Lower leg skin (tissue), 4 donors: ENCODE measurements around the gene SOD2. TPM values are rescaled to one million over a fixed set of nuclear protein-coding genes. Genes with fewer than 3 reads are reported as not detected.

Experiments
- DNase-seq, 2 donors: peaks; one replicate each; pipeline ENCODE4 v3.0.0-alpha.2; 2019; ENCODE audit warnings: low spot score in 2 of 2
- H3K4me3 ChIP-seq: fragments of 200-600 bp; sonication (generic); 2 replicates; pipeline ENCODE4 v1.5.1; 2017; ENCODE audit warnings: mild to moderate bottlenecking, low read depth; ENCODE audit not compliant: poor library complexity, severe bottlenecking
- POLR2A ChIP-seq, 2 donors: fragments of 450-650 bp; IDR thresholded peaks; one replicate each; pipeline ENCODE4 v1.6.1; 2016 to 2017; ENCODE audit warnings: antibody characterized with exemption in 2 of 2, mild to moderate bottlenecking in 1 of 2, moderate library complexity in 1 of 2
- WGBS, 2 donors: methylation state at CpG; one replicate each; pipeline ENCODE4 v1.1.5; 2018; 5-methylcytosine and 5-hydroxymethylcytosine counted together
- intact Hi-C: fragments of 100-400 bp; cut with DNase I; formaldehyde crosslinking; loops from one replicate; pipeline ENCODE4 v1.15.0; 2023; ENCODE audit warnings: low total_unique reads
- total RNA-seq, 4 donors: library from RNA; depleted of rRNA; stranded (reverse); fragments of >200 nt; gene quantifications; one replicate each; pipeline ENCODE4 v1.1.0, GENCODE V29; 2016
- TF ChIP-seq, protein P1 (sequence below), 3 donors: fragments of 450-650 bp; IDR thresholded peaks; one replicate each; pipeline ENCODE4 v1.5.1; 2016; ENCODE audit warnings: antibody characterized with exemption in 3 of 3, mild to moderate bottlenecking in 3 of 3, moderate library complexity in 2 of 3

SOD2 gene
- total RNA-seq, 4 donors from 2014 or later, result 117 to 280 (median 190) TPM

DNA sequence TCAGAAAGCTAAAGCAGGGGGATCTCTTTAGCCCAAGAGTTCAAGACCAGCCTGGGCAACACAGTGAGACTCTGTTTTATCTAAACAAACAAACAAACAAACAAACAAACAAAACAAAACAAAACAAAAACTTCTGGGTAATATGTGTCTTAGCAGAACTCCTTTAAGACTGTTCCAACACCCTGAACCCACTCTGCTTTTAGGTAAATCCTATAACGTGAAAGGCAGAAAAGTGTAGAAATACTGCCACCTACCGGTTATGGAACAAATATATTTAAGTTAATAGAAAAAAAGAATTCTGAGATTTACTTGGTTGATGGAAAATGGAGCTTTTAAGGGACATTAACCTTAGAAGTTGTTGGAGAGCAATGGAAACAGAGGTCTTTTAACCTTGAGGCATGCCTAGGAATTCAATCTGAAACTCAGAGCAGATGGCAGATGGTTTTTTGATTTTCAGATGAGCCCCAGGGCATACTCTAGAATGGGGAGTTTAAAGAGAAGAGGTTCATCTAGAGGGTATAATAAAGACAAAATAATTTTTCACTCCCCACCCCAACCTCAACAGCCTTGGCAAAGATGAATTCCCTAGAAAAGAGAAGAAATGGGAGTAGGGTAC, 38.5 kb downstream of the SOD2 start:
- H3K4me3 ChIP-seq, result no peak overlapping the region
- intact Hi-C loops, result loop anchor here (10.0 kb wide), 1 partner anchor 480 kb away; no protein-coding TSS in a partner anchor
- WGBS, 2 donors, result 0% methylated on average over 2 of the region's 2 CpGs
- no peak for DNase-seq
- TF ChIP-seq POLR2A (IDR thresholded peaks at IDR 0.05), result no peak
- TF ChIP-seq, protein P1, sequence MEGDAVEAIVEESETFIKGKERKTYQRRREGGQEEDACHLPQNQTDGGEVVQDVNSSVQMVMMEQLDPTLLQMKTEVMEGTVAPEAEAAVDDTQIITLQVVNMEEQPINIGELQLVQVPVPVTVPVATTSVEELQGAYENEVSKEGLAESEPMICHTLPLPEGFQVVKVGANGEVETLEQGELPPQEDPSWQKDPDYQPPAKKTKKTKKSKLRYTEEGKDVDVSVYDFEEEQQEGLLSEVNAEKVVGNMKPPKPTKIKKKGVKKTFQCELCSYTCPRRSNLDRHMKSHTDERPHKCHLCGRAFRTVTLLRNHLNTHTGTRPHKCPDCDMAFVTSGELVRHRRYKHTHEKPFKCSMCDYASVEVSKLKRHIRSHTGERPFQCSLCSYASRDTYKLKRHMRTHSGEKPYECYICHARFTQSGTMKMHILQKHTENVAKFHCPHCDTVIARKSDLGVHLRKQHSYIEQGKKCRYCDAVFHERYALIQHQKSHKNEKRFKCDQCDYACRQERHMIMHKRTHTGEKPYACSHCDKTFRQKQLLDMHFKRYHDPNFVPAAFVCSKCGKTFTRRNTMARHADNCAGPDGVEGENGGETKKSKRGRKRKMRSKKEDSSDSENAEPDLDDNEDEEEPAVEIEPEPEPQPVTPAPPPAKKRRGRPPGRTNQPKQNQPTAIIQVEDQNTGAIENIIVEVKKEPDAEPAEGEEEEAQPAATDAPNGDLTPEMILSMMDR (IDR thresholded peaks at IDR 0.05), result no peak

DNA sequence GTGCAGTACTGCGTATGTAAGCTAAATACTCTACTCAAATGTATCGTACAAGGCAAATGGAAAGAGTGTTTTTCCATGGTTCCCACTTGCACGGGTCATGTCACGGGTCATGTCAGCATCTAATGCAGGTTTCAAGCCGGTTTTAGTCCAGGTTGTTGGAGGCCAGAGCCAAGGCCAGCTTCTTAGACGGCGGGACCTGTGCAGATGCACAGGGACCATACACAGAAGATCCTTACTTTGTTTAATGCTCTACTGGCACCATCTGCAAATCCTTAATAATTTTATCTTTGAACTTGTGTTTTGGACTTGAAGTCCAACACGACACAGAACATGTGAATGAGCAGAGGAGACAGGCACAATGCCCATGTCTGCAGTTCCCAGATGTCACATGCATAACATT, 42.7 kb downstream of the SOD2 start:
- DNase-seq, result no peak
- no peak for TF ChIP-seq POLR2A (IDR thresholded peaks at IDR 0.05)
- TF ChIP-seq, protein P1 (IDR thresholded peaks at IDR 0.05), result no peak
- intact Hi-C loops, result loop anchor here (10.0 kb wide), 1 partner anchor 476 kb away; no protein-coding TSS in a partner anchor
- 90 to 94% methylated on average over 8 of the region's 8 CpGs for whole genome bisulfite sequencing, 2 donors
- no peak overlapping the region for H3K4me3 ChIP-seq

DNA sequence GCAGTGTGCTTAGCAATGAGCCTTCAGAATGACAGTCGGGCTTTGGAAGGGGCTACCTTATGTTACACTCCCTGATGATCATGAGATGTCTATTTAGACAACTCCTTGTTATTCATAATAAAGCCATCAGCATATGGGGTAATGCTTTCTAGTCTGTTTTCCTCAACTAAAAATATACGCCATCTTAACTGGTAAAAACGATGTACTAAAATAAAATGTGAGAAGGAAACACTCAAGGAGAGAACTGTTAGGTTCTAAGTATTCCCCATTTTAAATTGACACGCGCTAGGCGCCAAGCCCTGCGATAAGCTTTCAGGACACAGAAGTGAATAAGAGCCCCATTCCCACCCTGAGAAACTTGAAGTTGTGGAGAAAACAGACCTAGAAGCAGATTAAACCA, 43.6 kb downstream of the SOD2 start:
- DNase-seq, result no peak
- TF ChIP-seq, protein P1 (IDR thresholded peaks at IDR 0.05), result no peak
- no peak for TF ChIP-seq POLR2A (IDR thresholded peaks at IDR 0.05)
- intact Hi-C loops, result no loop called here
- H3K4me3 ChIP-seq, result no peak overlapping the region
- WGBS, 2 donors, result 94% methylated on average over 7 of the region's 7 CpGs

DNA sequence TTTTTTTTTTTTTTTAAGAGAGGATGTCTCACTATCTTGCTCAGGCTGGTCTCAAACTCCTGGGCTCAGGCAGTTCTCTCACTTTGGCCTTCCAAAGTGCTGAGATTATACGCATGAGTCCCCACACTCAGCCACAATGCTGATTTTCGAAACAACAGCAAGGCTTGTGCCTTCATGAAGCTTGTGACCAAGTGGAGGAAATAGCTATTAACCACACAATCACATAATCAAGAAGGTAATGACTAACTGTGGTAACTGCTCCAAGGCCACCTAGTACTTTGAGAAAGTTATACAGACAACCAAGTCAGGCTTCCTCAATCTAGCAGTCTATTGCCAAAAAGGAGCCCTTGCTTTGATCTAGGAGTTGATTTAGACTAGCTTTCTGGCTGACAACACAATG, 46.3 kb downstream of the SOD2 start:
- no peak overlapping the region for H3K4me3 ChIP-seq
- intact Hi-C loops, result no loop called here
- DNase-seq, result peak in 1 of 2 donors; percentile 21
- 82 to 90% methylated on average over 2 of the region's 2 CpGs for WGBS, 2 donors
- TF ChIP-seq POLR2A (IDR thresholded peaks at IDR 0.05), result no peak
- TF ChIP-seq, protein P1 (IDR thresholded peaks at IDR 0.05), result no peak

DNA sequence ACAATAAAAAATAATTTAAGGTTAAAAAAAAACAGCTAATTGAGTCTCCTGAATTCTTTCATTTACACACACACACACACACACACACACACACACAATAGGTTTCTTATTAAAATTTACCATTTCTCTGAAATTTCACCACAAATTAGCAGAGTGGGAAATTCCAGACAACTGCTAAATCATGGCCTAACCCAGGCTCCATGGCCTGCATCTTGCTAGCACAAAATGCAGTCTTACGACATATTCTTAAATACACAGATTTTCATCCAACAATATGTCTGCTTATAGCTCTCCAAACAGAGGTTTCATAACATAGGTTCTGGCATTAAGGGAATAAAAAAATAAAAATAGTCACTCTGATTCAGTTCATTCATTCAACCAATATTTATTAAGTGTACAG, 46.9 kb downstream of the SOD2 start:
- no peak overlapping the region for H3K4me3 ChIP-seq
- peak in 1 of 2 donors; percentile 14 for DNase-seq
- intact Hi-C loops, result no loop called here
- 87 to 89% methylated on average over 1 of the region's 1 CpG for WGBS, 2 donors
- TF ChIP-seq POLR2A (IDR thresholded peaks at IDR 0.05), result no peak
- TF ChIP-seq, protein P1 (IDR thresholded peaks at IDR 0.05), result no peak

DNA sequence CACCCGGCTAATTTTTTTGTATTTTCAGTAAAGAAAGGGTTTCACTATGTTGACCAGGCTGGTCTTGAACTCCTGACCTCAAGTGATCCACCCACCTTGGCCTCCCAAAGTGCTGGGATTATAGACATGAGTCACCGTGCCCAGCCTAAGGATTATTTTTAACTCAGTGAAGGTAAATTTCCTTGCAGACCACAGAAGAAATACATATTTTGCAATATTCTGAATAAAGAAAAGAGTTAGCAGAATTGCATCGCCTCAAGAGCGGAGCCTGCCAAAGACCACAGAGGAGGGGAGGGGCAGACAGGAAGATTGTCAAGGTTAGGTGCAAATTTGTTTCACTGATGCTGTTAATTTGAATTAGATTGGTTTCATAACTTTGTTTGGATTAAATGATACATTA, 47.4 kb downstream of the SOD2 start:
- peak in 1 of 2 donors; percentile 13 for DNase-seq
- intact Hi-C loops, result no loop called here
- WGBS, 2 donors, result 78 to 87% methylated on average over 4 of the region's 4 CpGs
- no peak overlapping the region for H3K4me3 ChIP-seq
- TF ChIP-seq, protein P1 (IDR thresholded peaks at IDR 0.05), result no peak
- no peak for TF ChIP-seq POLR2A (IDR thresholded peaks at IDR 0.05)
